Transverse colon (tissue), 4 donors: ENCODE data around the gene MGLL. TPM values are rescaled to one million over a fixed set of nuclear protein-coding genes. Genes with fewer than 3 reads are reported as not detected.

Source experiments
- DNase-seq: peaks from one replicate; pipeline ENCODE4 v3.0.0-alpha.2; 2019
- H3K27ac ChIP-seq, 4 donors: fragments of 200-600 bp; sonication (generic); 2 replicates each; pipeline ENCODE4 v1.5.1; 2016 to 2018; ENCODE audit warnings: inconsistent platforms in 4 of 4
- H3K27me3 ChIP-seq: fragments of 200-600 bp; sonication (generic); 2 replicates; pipeline ENCODE4 v1.5.1; 2017; ENCODE audit warnings: inconsistent platforms
- H3K36me3 ChIP-seq, 4 donors: fragments of 200-600 bp; sonication (generic); 2 replicates each; pipeline ENCODE4 v1.5.1; 2017 to 2019; ENCODE audit warnings: inconsistent platforms in 4 of 4
- H3K4me1 ChIP-seq, 4 donors: fragments of 200-600 bp; sonication (generic); 2 replicates each; pipeline ENCODE4 v1.5.1; 2017 to 2020; ENCODE audit warnings: inconsistent platforms in 4 of 4
- H3K4me3 ChIP-seq, 4 donors: fragments of 200-600 bp; sonication (generic); 1 replicate in 1 of 4; 2 replicates in 3 of 4; pipeline versions ENCODE4 v1.5.1 to v1.6.1; 2017 to 2019; ENCODE audit warnings: inconsistent platforms in 4 of 4
- H3K9me3 ChIP-seq, 2 donors: fragments of 200-600 bp; sonication (generic); 2 replicates each; pipeline ENCODE4 v1.5.1; 2017 to 2019; ENCODE audit warnings: inconsistent platforms in 2 of 2
- EP300 ChIP-seq: sonication (generic); formaldehyde crosslinking; IDR thresholded peaks from one replicate; pipeline ENCODE4 v1.6.1; 2017; ENCODE audit warnings: antibody characterized with exemption, low read depth
- POLR2A ChIP-seq: fragments of 450-650 bp; IDR thresholded peaks from one replicate; pipeline ENCODE4 v1.6.1; 2016; ENCODE audit warnings: antibody characterized with exemption, mild to moderate bottlenecking, moderate library complexity
- POLR2AphosphoS5 ChIP-seq, 3 donors: sonication (generic); formaldehyde crosslinking; IDR thresholded peaks; one replicate each; pipeline ENCODE4 v1.6.1; 2016; ENCODE audit warnings: antibody characterized with exemption in 3 of 3
- WGBS, 2 donors: methylation state at CpG; one replicate each; pipeline ENCODE4 v1.1.5; 2018; ENCODE audit warnings: low coverage in 1 of 2; 5-methylcytosine and 5-hydroxymethylcytosine counted together
- in situ Hi-C, 4 donors: fragments of 200-750 bp; cut with MboI; loops; one replicate each; pipeline versions ENCODE4 v1.15.0 to v1.15.1; 2017; ENCODE audit warnings: low sequenced_read_pairs in 3 of 4, low pct_ligation_motif_present in 1 of 4, low pct_unique_long_range_greater_than_20kb in 1 of 4
- intact Hi-C: fragments of 100-400 bp; cut with DNase I; formaldehyde crosslinking; loops from one replicate; pipeline ENCODE4 v1.15.1; 2023; ENCODE audit warnings: low total_unique reads
- total RNA-seq, 4 donors: library from RNA; depleted of rRNA; stranded (reverse); fragments of >200 nt; gene quantifications; one replicate each; pipeline ENCODE4 v1.1.0, GENCODE V29; 2016
- TF ChIP-seq, protein P1 (sequence below), 5 experiments: fragments of 200-600 bp in 3 of 5; fragments of 450-650 bp in 2 of 5; sonication (generic) in 3 of 5; IDR thresholded peaks; 1 replicate in 2 of 5; 2 replicates in 3 of 5; pipeline ENCODE4 v1.5.1; 2016 to 2017; ENCODE audit warnings: antibody characterized with exemption in 5 of 5, inconsistent platforms in 3 of 5, mild to moderate bottlenecking in 2 of 5, moderate library complexity in 1 of 5

The MGLL gene
- total RNA-seq, 4 donors from 2014 or later = 150 to 329 (median 294) TPM

DNA sequence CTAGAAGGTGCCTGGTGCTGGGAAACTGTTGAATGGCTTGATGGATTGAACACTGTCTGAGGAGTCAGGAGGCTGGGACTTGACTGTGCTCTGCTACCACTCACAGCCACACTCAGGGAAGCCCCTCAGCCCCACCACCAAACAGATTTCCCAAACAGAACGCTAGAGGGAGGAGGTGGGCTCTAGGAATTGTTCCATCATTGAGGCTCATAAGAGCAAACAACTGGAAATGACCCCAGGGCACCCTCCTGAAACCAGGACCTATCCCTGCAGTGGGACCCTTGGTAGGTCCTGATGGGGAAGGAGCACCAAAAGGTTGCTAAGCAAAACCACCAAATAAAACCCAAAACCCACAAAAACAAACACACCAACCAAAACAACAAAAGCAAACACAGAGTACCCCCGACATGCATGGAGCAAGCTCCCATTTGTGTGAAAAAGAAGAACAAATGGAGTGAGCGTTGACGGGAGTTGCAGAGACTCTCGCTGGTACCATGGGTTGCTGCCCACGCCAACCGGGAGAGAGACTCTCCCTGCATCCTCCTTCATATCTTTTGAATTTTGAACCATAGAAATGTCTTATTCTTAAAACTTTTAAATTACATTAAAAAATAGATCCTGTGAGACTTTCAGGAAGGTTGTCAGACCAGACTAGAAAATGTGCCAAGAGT, 103.9 kb downstream of the MGLL start:
- Histone ChIP-seq H3K27me3 (no peaks in the 10 kb centered on the region), H3K36me3 (no peaks in the 10 kb centered on the region), H3K27ac (no peak overlapping the region), H3K9me3 (no peaks in the 10 kb centered on the region), H3K4me1 (peaks cover 4 to 22% (median 12%) of the 10 kb centered on the region in 4 donors), H3K4me3 (no peak overlapping the region)
- no peak for DNase-seq
- in situ Hi-C loops = no loop called here
- TF ChIP-seq POLR2A (no peak), POLR2AphosphoS5 (IDR thresholded peaks at IDR 0.05) (no peak), EP300 (no peak)
- TF ChIP-seq, protein P1, sequence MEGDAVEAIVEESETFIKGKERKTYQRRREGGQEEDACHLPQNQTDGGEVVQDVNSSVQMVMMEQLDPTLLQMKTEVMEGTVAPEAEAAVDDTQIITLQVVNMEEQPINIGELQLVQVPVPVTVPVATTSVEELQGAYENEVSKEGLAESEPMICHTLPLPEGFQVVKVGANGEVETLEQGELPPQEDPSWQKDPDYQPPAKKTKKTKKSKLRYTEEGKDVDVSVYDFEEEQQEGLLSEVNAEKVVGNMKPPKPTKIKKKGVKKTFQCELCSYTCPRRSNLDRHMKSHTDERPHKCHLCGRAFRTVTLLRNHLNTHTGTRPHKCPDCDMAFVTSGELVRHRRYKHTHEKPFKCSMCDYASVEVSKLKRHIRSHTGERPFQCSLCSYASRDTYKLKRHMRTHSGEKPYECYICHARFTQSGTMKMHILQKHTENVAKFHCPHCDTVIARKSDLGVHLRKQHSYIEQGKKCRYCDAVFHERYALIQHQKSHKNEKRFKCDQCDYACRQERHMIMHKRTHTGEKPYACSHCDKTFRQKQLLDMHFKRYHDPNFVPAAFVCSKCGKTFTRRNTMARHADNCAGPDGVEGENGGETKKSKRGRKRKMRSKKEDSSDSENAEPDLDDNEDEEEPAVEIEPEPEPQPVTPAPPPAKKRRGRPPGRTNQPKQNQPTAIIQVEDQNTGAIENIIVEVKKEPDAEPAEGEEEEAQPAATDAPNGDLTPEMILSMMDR (IDR thresholded peaks at IDR 0.05) = no peak
- 85 to 94% methylated on average over 6 to 7 of the region's 7 CpGs for WGBS, 2 donors
- intact Hi-C loops = no loop called here

GRCh38 chr3:127717357-127718244, 104.7 kb downstream of the MGLL start:
- DNase-seq = no peak
- no peak overlapping the region for H3K27ac ChIP-seq
- no peaks in the 10 kb centered on the region for H3K27me3 ChIP-seq
- H3K9me3 ChIP-seq = no peaks in the 10 kb centered on the region
- H3K4me1 ChIP-seq = peaks cover under 1 to 14% (median 9%) of the 10 kb centered on the region in 4 donors
- TF ChIP-seq POLR2AphosphoS5 (IDR thresholded peaks at IDR 0.05) (no peak), EP300 (no peak)
- TF ChIP-seq, protein P1 (IDR thresholded peaks at IDR 0.05) = no peak
- in situ Hi-C loops (no loop called here), intact Hi-C loops (no loop called here)
- no peaks in the 10 kb centered on the region for H3K36me3 ChIP-seq
- WGBS, 2 donors = 60 to 87% methylated on average over 4 to 14 of the region's 14 CpGs
- H3K4me3 ChIP-seq = no peak overlapping the region

DNA sequence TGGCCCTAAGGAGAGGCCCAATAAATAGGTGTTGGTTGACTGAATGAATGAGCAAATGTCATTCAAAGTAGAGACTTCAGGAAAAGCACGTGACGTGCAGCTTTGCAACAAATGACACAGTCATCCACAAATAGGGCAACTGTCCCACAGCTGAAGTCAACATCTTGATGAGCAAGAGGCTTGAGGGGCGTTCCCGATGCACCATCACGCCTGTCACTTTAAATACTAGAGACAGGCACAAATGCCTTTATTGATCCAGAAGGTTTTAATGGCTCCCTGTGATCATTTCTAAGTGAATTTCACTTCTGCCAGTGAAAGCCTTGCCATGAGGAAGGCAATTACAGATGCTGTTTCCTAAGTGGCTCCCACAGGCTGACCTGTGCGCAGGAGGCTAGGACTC, 105.9 kb downstream of the MGLL start:
- WGBS, 2 donors = 89 to 100% methylated on average over 2 to 6 of the region's 6 CpGs
- no peak overlapping the region for H3K27ac ChIP-seq
- in situ Hi-C loops = no loop called here

GRCh38 chr3:127715532-127715931, 106.8 kb downstream of the MGLL start:
- no peaks in the 10 kb centered on the region for H3K27me3 ChIP-seq
- H3K9me3 ChIP-seq = no peaks in the 10 kb centered on the region
- no peak for DNase-seq
- no peak overlapping the region for H3K4me3 ChIP-seq
- H3K36me3 ChIP-seq = no peaks in the 10 kb centered on the region
- intact Hi-C loops (no loop called here), in situ Hi-C loops (no loop called here)
- TF ChIP-seq EP300 = no peak
- TF ChIP-seq, protein P1 (IDR thresholded peaks at IDR 0.05) = no peak
- TF ChIP-seq POLR2A = no peak
- no peak for TF ChIP-seq POLR2AphosphoS5 (IDR thresholded peaks at IDR 0.05)
- peaks cover 0 to 6% (median 2%) of the 10 kb centered on the region in 4 donors for H3K4me1 ChIP-seq
- H3K27ac ChIP-seq = no peak overlapping the region
- WGBS, 2 donors = 56 to 75% methylated on average over 6 to 8 of the region's 8 CpGs

More for the DNA sequence above, 105.9 kb downstream of the MGLL start:
- intact Hi-C loops = no loop called here
- TF ChIP-seq POLR2AphosphoS5 (IDR thresholded peaks at IDR 0.05) = no peak
- no peak for TF ChIP-seq EP300
- TF ChIP-seq, protein P1 (IDR thresholded peaks at IDR 0.05) = no peak
- TF ChIP-seq POLR2A = no peak
- Histone ChIP-seq H3K4me3 (no peak overlapping the region), H3K36me3 (no peaks in the 10 kb centered on the region), H3K9me3 (no peaks in the 10 kb centered on the region), H3K4me1 (peaks cover 0 to 10% (median 2%) of the 10 kb centered on the region in 4 donors), H3K27me3 (no peaks in the 10 kb centered on the region)
- DNase-seq = no peak
